SIG-M5 (cell line): ENCODE results near the gene IL32.

Source experiments
- DNase-seq: peaks from one replicate; lab custom pipeline; 2025; lab: John Stamatoyannopoulos, UW

IL32 gene

GRCh38 chr16:3065069-3065741 is at the start of gene IL32:
TSS of gene IL32 (plus strand) at chr16:3065640. CDS start at chr16:3065812, 172 bp downstream.
- DNase-seq, result no peak

- no peak for DNase-seq
Measured at GRCh38 chr16:3015865-3016521, 49.4 kb upstream of the IL32 start.

- no peak for DNase-seq
Measured at GRCh38 chr16:3017344-3017743, 48.1 kb upstream of the IL32 start.

- DNase-seq, result no peak
Measured at GRCh38 chr16:3017794-3018506, 47.5 kb upstream of the IL32 start, which contains the start of gene CLDN6. TSS of gene CLDN6 (minus strand) at chr16:3018183. CDS start at chr16:3016021, 2,162 bp downstream.

GRCh38 chr16:3019594-3020246 is 45.7 kb upstream of the IL32 start:
- DNase-seq, result no peak

- DNase-seq, result no peak
Measured at GRCh38 chr16:3020247-3020603, 45.2 kb upstream of the IL32 start, which contains the start of gene TNFRSF12A. TSS of gene TNFRSF12A (plus strand) at chr16:3020368. CDS start at chr16:3020398, 30 bp downstream.

- no peak for DNase-seq
Measured at GRCh38 chr16:3020604-3021448, 44.6 kb upstream of the IL32 start.

- DNase-seq, result no peak
Measured at GRCh38 chr16:3021449-3022207, 43.8 kb upstream of the IL32 start.

GRCh38 chr16:3022208-3022683 is 43.2 kb upstream of the IL32 start:
- DNase-seq, result no peak

- no peak for DNase-seq
Measured at GRCh38 chr16:3022684-3023414, 42.6 kb upstream of the IL32 start.

GRCh38 chr16:3023415-3023668 is 42.1 kb upstream of the IL32 start:
- DNase-seq, result no peak

- DNase-seq, result peak; percentile 92
Measured at GRCh38 chr16:3023669-3024478, 41.6 kb upstream of the IL32 start, which contains the start of the genes HCFC1R1 and THOC6. TSS of gene HCFC1R1 (minus strand) at chr16:3023942. CDS start at chr16:3023941, 1 bp downstream. TSS of gene THOC6 (plus strand) at chr16:3024035. CDS start at chr16:3024327, 292 bp downstream.

- DNase-seq, result no peak
Measured at GRCh38 chr16:3025032-3026002, 40.1 kb upstream of the IL32 start.

- DNase-seq, result no peak
Measured at GRCh38 chr16:3026003-3026378, 39.4 kb upstream of the IL32 start.

GRCh38 chr16:3026609-3027488 is 38.6 kb upstream of the IL32 start:
- no peak for DNase-seq

GRCh38 chr16:3027489-3027795 is 38.0 kb upstream of the IL32 start:
- no peak for DNase-seq
